ENCODE data around the gene CFAP299.
"Not testable (repeated sequence)": the region's sequence is repeated elsewhere in the genome, so short reads cannot be mapped to it uniquely, and the experiment has no call there.

The CFAP299 gene

DNA sequence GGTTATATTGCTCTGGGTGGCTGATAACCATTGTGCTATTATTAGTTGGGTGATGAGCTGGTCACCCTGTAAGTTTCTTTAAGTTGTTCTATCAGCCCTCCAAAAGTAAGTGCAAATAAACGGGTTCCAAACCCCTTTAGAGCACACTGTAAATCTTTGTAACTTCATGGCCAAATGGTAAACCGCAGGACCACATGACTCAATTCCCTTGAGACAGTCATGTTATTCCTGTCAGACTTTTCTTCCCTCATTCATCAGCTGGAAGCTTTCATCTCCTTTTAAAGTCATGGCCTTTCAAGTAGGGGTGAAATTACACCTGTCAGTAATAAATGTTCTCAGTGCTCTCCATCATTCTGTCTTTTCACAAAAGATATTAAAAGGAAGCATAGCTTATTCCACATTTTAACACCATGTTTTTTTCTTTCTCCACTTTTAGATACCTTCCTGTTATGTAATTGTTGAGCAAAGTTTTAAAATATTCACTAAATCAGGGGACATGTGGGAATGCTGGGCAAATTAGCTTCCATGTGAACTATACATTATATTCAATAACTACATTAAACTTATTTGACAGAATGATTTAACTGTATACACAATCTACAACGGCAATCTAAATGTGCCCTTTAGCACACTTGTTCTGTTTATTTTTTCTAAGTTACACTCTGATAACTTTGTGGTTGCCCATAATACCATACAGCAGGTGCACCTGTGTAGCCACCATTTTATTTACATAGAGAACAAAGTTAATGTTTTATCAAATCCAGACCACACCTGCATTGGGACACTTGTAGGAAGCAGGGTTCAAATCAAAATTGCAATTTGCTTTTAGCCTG, 275.5 kb downstream of the CFAP299 start:
- no peak for DNase-seq (ENCODE audit: low read depth)

DNA sequence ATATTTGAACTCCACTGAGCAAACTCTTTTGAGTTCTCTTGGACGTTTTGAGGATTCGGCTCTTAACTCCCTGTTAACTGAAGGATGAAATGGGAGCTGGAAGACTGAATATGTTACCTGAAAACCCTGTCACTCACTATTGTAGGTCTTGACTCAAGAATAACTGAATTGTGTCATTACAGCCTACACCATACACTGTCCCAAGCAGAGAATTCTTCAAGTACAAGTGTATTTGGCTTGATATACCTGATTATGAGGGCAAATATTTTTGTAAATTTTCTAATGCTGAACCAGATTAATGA, 276.1 kb downstream of the CFAP299 start:
- no peak for DNase-seq (ENCODE audit: low read depth)

- DNase-seq (ENCODE audit: low read depth): no peak
Observed at GRCh38 chr4:80613470-80613869, 277.9 kb downstream of the CFAP299 start.

- DNase-seq (ENCODE audit: low read depth): no peak
Observed at GRCh38 chr4:80614319-80614718, 278.8 kb downstream of the CFAP299 start.

GRCh38 chr4:80615099-80615498, 279.6 kb downstream of the CFAP299 start:
- DNase-seq (ENCODE audit: low read depth): no peak

GRCh38 chr4:80619070-80619674, 283.6 kb downstream of the CFAP299 start:
- DNase-seq (ENCODE audit: low read depth): no peak

DNA sequence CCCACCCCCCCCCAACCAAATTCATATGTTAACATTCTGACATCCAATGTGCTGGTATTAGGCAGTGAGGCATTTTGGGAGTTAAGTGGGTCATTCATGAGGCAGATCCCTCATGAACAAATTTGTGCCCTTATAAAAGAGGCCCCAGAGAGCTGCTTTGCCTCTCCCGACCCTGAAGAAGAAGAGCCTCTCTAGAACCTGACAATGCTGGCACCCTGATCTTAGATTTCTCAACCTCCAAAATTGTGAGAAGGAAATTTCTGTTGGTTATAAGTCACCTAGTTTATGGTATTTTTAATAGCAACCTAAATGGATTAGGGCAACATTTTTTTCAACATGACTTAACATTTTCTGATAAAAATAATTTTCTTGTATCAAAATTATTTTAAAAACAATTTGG, 296.3 kb downstream of the CFAP299 start:
- no peak for DNase-seq (ENCODE audit: low read depth)

DNA sequence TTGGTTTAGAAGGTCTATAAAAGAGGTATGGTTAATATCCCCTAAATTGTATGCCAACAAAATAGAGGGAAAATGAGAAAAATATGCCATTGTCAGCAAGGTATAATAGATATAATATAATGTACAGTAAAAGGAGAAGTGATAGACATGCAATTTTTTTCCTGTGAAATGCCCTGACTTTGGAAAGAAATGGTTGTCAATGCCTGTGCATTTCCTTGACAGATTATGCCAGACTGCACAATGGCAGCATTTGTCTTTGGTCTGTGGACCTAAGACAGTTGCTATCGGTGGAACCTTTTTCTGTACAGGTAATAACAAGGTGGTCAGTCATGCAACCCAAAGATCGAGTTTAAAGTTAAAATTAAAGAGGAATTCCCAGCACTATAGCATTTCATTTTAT, 301.7 kb downstream of the CFAP299 start:
- DNase-seq (ENCODE audit: low read depth): no peak

GRCh38 chr4:80646061-80646460, 310.5 kb downstream of the CFAP299 start:
- no peak for DNase-seq (ENCODE audit: low read depth)

DNA sequence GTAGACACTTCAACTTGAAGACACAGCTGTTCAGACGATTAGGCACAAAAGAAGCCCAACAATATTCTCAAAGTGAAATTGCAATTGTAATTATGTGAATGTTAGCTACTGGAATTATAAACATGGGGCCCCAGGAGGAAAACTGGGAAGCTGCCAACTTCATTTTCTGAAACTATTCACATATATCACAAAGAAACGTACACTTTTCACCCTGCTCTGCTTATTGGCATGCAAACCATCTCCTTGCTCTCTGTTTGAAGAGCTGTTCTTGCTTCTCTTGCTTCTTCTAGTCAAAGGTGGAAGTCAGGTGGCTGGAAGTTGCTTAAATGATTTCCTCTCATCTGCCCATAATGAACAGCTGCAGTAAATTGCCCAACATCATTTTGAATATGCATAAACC, 320.1 kb downstream of the CFAP299 start:
- no peak for DNase-seq (ENCODE audit: low read depth)

- not testable (repeated sequence) for DNase-seq (ENCODE audit: low read depth)
Observed at GRCh38 chr4:80670118-80670517, 334.6 kb downstream of the CFAP299 start.

DNA sequence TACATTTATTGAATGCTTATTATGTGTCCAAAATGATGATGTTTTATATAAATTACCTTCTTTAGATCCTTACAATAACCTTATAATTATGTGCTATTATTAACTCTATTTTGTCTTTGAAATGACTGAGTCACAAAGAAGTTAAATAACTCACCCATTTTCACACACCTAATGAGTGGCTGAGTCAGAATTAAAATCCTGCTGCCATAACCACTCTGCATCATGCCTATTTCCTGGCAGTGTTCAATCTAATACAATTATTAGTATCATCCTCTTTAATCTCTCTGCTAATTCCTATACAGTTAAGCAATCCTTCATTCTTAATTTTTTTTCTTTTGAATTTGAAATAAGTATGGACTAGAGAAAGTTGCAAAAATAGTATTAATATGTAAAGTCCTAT, 342.9 kb downstream of the CFAP299 start:
- no peak for DNase-seq (ENCODE audit: low read depth)

DNA sequence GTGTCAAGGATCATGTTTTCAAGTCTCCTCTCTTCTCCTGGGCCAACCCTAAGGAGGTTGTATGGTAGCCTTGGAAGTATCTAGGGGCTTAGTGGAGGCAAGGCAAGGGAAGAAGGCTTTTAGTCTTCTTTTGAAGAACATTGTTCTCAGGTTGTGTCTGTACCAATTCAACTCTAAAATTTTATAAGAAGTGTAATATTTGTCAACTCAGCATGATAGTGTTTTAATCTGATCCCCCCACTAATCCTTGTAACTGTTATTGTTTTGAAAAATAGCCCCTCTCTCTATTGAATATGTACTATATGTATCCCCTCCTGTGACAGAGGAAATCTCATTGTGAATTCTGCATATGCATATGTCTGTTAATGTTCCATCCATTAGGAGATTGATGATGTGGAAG, 345.4 kb downstream of the CFAP299 start:
- no peak for DNase-seq (ENCODE audit: low read depth)

- no peak for DNase-seq (ENCODE audit: low read depth)
Observed at GRCh38 chr4:80685214-80685613, 349.7 kb downstream of the CFAP299 start.

DNA sequence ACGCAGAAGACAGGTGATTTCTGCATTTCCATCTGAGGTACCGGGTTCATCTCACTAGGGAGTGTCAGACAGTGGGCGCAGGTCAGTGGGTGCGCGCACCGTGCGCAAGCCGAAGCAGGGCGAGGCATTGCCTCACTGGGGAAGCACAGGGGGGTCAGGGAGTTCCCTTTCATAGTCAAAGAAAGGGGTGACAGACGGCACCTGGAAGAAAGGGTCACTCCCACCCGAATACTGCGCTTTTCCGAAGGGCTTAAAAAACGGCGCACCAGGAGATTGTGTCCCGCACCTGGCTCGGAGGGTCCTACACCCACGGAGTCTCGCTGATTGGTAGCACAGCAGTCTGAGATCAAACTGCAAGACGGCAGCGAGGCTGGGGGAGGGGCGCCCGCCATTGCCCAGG, 352.2 kb downstream of the CFAP299 start:
- DNase-seq (ENCODE audit: low read depth): not testable (repeated sequence)

DNA sequence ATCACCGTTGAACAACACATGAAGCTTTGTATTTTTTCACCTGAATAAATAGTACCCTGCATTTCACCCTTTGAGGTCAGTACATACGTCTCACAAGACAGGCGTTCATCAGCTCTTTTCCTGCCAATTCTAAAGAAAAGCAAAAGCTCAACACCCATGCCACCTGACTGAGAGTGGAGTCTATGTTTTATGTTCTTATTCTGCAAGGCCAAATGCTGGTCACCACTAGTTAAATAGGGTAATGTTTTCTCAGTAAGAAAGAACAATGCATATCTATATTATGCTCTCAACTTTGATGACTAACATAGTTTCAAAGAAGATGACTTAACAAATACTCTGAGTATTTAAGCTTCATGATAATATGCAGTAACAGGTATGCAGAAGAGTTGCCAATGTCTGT, 358.6 kb downstream of the CFAP299 start:
- DNase-seq (ENCODE audit: low read depth): no peak

DNA sequence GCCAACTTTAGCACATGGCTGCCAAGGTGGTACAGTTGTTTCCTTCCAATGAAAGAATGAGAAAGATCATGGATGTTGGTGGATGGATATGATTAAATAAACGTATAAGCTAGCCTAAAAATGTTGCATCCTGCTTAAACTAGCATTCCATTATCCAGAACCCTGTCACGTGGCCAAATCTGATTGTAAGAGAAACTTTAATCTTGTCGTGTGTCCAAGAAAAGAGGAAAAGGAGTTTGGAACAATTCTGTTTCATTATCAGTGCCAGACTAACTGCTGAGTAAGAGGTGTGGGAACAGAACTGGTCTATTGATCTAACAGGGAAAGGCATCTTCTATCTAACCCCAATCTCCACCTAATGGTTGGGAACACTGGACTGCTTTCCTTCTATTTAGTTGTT, 369.8 kb downstream of the CFAP299 start:
- DNase-seq (ENCODE audit: low read depth): no peak

DNA sequence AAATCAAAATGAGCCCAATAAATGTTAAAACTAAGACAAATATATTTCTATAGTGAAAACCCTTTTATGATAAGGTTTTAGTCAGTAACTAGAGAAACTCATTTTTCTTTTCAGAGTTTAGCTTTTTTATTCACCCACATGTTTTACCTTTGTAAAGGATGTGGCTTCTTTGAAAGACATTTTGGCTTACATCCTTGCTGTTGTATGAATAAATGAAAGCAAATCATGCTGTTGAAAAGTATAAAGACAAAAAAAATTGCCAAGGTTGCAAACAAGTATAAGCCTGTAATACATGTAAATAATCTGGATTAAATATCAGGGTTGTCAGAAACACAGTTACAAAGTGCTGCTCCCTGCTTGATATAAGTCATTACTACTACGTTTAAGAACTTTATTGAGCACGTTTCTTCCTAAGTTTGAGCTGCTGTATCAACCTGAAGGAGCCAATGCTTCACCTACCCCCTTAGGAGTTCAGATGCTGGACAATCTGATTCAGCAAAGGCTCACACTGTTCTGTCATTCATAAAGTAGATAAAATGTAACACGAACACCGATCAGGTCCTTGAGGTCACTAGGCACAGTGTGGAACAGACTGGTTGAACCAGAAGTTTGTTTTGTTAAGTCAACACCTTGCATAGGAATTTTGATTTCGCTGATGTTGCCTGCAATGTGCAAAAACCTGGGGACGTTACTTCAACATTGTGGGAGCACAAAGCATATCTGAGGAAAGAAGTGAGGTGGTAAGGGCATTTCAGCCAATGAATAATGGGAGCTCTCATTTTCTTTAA, 373.7 kb downstream of the CFAP299 start:
- no peak for DNase-seq (ENCODE audit: low read depth)

GRCh38 chr4:80710748-80711451, 375.4 kb downstream of the CFAP299 start:
- no peak for DNase-seq (ENCODE audit: low read depth)

- no peak for DNase-seq (ENCODE audit: low read depth)
Observed at GRCh38 chr4:80711956-80712355, 376.4 kb downstream of the CFAP299 start.

DNA sequence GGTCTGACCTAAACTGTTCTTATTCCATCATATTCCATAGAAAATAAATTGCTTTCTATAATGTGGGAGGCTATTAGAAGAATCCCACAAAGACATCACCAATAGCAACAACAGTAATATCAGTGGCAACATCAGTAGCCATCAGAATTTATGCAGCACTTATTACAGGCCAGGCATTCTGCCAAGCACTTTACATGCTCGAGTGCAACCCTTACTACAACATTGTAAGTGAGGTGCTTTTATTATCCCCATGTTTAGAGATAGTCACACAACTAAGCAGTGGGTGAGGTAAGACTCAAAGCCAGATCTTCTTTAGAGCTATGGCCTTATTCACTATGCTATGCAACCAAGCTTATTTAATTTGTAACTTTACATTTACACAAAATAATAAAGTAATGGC, 377.9 kb downstream of the CFAP299 start:
- no peak for DNase-seq (ENCODE audit: low read depth)

DNA sequence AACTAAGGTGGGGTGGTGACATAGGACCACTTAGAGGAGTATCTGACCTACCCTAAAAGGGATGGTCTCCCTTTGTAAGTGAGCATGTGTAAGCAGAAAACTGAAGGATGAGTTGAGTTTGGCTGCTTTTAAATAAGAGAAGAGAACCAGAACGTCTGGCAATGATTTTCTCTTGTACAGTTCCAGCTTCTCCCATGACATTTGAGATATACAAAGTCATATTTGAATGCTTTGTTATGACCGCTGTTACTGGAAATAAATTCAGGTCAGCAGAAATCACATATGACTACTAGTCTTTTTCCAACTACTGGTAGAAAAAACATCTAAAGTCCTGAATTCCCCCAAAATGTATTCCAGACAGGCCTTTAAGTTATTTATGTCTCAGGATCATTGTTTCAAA, 381.7 kb downstream of the CFAP299 start:
- no peak for DNase-seq (ENCODE audit: low read depth)

- no peak for DNase-seq (ENCODE audit: low read depth)
Observed at GRCh38 chr4:80726471-80726870, 390.9 kb downstream of the CFAP299 start.

Measured in CMK (cell line).